Measurements from ENCODE around the gene RNF227.
"Not testable (repeated sequence)": the region's sequence is repeated elsewhere in the genome, so short reads cannot be mapped to it uniquely, and the experiment has no call there.

Gene RNF227

GRCh38 chr17:7864995-7865650 is 51.0 kb downstream of the RNF227 start:
- peaks cover 4% of the 10 kb centered on the region for H3K27me3 Mint-ChIP-seq (ENCODE audit: low read depth, poor library complexity)
- H3K4me3 Mint-ChIP-seq: no peak overlapping the region
- peaks cover 11% of the 10 kb centered on the region for H3K9me3 Mint-ChIP-seq
- peaks cover 30% of the 10 kb centered on the region for H3K4me1 Mint-ChIP-seq
- H3K36me3 Mint-ChIP-seq (ENCODE audit: low read depth): peaks cover 33% of the 10 kb centered on the region
- H3K27ac Mint-ChIP-seq: no peak overlapping the region
- TF ChIP-seq CTCF (IDR thresholded peaks at IDR 0.05): no peak
- DNase-seq: no peak

GRCh38 chr17:7864384-7864783 is 51.7 kb downstream of the RNF227 start:
- not testable (repeated sequence) for H3K4me3 Mint-ChIP-seq; H3K27ac Mint-ChIP-seq; DNase-seq; H3K27me3 Mint-ChIP-seq (ENCODE audit: low read depth, poor library complexity)
- peaks cover 24% of the 10 kb centered on the region for H3K4me1 Mint-ChIP-seq
- peaks cover 11% of the 10 kb centered on the region for H3K9me3 Mint-ChIP-seq
- peaks cover 37% of the 10 kb centered on the region for H3K36me3 Mint-ChIP-seq (ENCODE audit: low read depth)
